GM12878 (cell line): Measurements from ENCODE around the gene LIN28B. TPM values are rescaled to one million over a fixed set of nuclear protein-coding genes. Genes with fewer than 3 reads are reported as not detected.

ENCODE experiments used
- ATAC-seq: fragments of 200-7000 bp; cut with Tn5 transposase; 3 replicates; pipeline ENCODE4 v1.9.1; 2020; ENCODE audit warnings: mild to moderate bottlenecking, moderate library complexity
- BruUV-seq: library from RNA; stranded (reverse); fragments of 400-500 nt; replicated peaks from 2 replicates; lab custom pipeline; 2021; lab: Mats Ljungman, UMichigan
- CTCF ChIA-PET: fragments of 300-600 bp; sonication (Branson Sonifier 250); formaldehyde crosslinking; extraction: SDS; loops from one replicate; lab custom pipeline; 2021; ENCODE audit warnings: inconsistent platforms; lab: Yijun Ruan, JAX
- POLR2A ChIA-PET: fragments of 350-600 bp; formaldehyde crosslinking; extraction: SDS; loops from one replicate; lab custom pipeline; 2021; ENCODE audit warnings: inconsistent platforms; lab: Charles Lee
- RAD21 ChIA-PET: fragments of 300-600 bp; sonication (Branson Sonifier 250); formaldehyde crosslinking; loops from one replicate; lab custom pipeline; 2023; ENCODE audit warnings: antibody characterized with exemption; ENCODE audit not compliant: unreplicated experiment; lab: Charles Lee
- SMC1A ChIA-PET: fragments of 300-600 bp; sonication (Branson Sonifier 250); formaldehyde crosslinking; loops from one replicate; lab custom pipeline; 2023; ENCODE audit not compliant: unreplicated experiment, uncharacterized antibody; lab: Charles Lee
- DNase-seq: peaks from one replicate; pipeline ENCODE4 v3.0.0-alpha.2; 2011; ENCODE audit warnings: low read depth, low spot score
- FAIRE-seq: peaks from 3 replicates; lab custom pipeline; 2011; peaks lifted over from hg19 to GRCh38; lab: Jason Lieb, UNC
- H2AFZ ChIP-seq: 2 replicates; pipeline ENCODE4 v1.6.0; 2011; ENCODE audit warnings: low read depth, low read length, control low read depth; ENCODE audit not compliant: control insufficient read depth
- H3K27ac ChIP-seq: 2 replicates; pipeline ENCODE4 v1.5.1; 2011; ENCODE audit warnings: control low read depth; ENCODE audit not compliant: control insufficient read depth, insufficient read depth
- H3K27me3 ChIP-seq, 2 experiments: replicated peaks in 1 of 2; 2 replicates each; pipeline versions ENCODE4 v1.6.0 to v1.6.1; 2011; ENCODE audit warnings: low read length in 1 of 2; ENCODE audit not compliant: control insufficient read depth in 2 of 2, insufficient read depth in 2 of 2
- H3K36me3 ChIP-seq, 2 experiments: 2 replicates each; pipeline ENCODE4 v1.5.1; 2011; ENCODE audit warnings: low read length in 1 of 2; ENCODE audit not compliant: control insufficient read depth in 2 of 2, insufficient read depth in 2 of 2
- H3K4me1 ChIP-seq: 2 replicates; pipeline ENCODE4 v1.6.1; 2011; ENCODE audit warnings: mild to moderate bottlenecking, low read length, moderate library complexity, mixed read lengths; ENCODE audit not compliant: control insufficient read depth, insufficient read depth
- H3K4me2 ChIP-seq: 2 replicates; pipeline ENCODE4 v1.6.0; 2011; ENCODE audit warnings: control low read depth; ENCODE audit not compliant: control insufficient read depth, insufficient read depth
- H3K4me3 ChIP-seq: fragments of 200-600 bp; sonication (generic); 2 replicates; pipeline ENCODE4 v1.5.1; 2016
- H3K79me2 ChIP-seq: 2 replicates; pipeline ENCODE4 v1.6.0; 2011; ENCODE audit warnings: low read length; ENCODE audit not compliant: control insufficient read depth, insufficient read depth
- H3K9ac ChIP-seq: 2 replicates; pipeline ENCODE4 v1.8.0; 2011; ENCODE audit warnings: low read length, control low read depth, mixed read lengths; ENCODE audit not compliant: control insufficient read depth, insufficient read depth
- H3K9me3 ChIP-seq: replicated peaks from 3 replicates; pipeline ENCODE4 v1.5.1; 2011; ENCODE audit warnings: mild to moderate bottlenecking, low read length; ENCODE audit not compliant: control insufficient read depth, insufficient read depth
- H4K20me1 ChIP-seq: 2 replicates; pipeline ENCODE4 v1.6.0; 2011; ENCODE audit not compliant: control insufficient read depth, insufficient read depth
- BCL11A ChIP-seq: IDR thresholded peaks from 2 replicates; pipeline ENCODE4 v1.6.1; 2011; ENCODE audit warnings: low read depth, low read length
- CBFB ChIP-seq: IDR thresholded peaks from 2 replicates; pipeline ENCODE4 v1.6.1; 2016; ENCODE audit warnings: antibody characterized with exemption, low read depth
- CBX3 ChIP-seq: fragments of 200-600 bp; sonication (generic); IDR thresholded peaks from 2 replicates; pipeline ENCODE4 v1.6.1; 2016; ENCODE audit warnings: low read depth, borderline replicate concordance
- IKZF1 ChIP-seq: fragments of 450-650 bp; conservative IDR thresholded peaks from 2 replicates; pipeline ENCODE4 v1.6.1; 2017; ENCODE audit warnings: antibody characterized with exemption, mild to moderate bottlenecking
- JUNB ChIP-seq: IDR thresholded peaks from 2 replicates; pipeline ENCODE4 v1.6.1; 2016; ENCODE audit warnings: antibody characterized with exemption, mild to moderate bottlenecking
- NFYA ChIP-seq: IDR thresholded peaks from 2 replicates; pipeline ENCODE4 v1.6.1; 2011; ENCODE audit warnings: low read depth, mild to moderate bottlenecking, low read length, improper control_type of control experiment, borderline replicate concordance
- PML ChIP-seq: IDR thresholded peaks from 2 replicates; pipeline ENCODE4 v1.6.1; 2012; ENCODE audit warnings: low read length, inconsistent platforms
- RCOR1 ChIP-seq: conservative IDR thresholded peaks from 2 replicates; pipeline ENCODE4 v1.6.1; 2012; ENCODE audit warnings: low read depth, low read length, improper control_type of control experiment
- RFX5 ChIP-seq: IDR thresholded peaks from 2 replicates; pipeline ENCODE4 v1.6.1; 2011; ENCODE audit warnings: low read depth, low read length, improper control_type of control experiment
- SREBF2 ChIP-seq: IDR thresholded peaks from 2 replicates; pipeline ENCODE4 v1.6.1; 2012; ENCODE audit warnings: mild to moderate bottlenecking, low read length
- TBL1XR1 ChIP-seq: IDR thresholded peaks from 2 replicates; pipeline ENCODE4 v1.6.1; 2012; ENCODE audit warnings: low read depth, low read length, improper control_type of control experiment
- TCF7 ChIP-seq: IDR thresholded peaks from 2 replicates; pipeline ENCODE4 v1.6.1; 2014; ENCODE audit warnings: antibody characterized with exemption, borderline replicate concordance
- USF1 ChIP-seq: IDR thresholded peaks from 2 replicates; pipeline ENCODE4 v1.6.1; 2011; ENCODE audit warnings: borderline replicate concordance, low read depth, mild to moderate bottlenecking, moderate library complexity, mixed read lengths, low read length; ENCODE audit not compliant: insufficient read depth; ENCODE audit errors: extremely low read length
- ZNF207 ChIP-seq: fragments of 450-650 bp; IDR thresholded peaks from 2 replicates; pipeline ENCODE4 v1.6.1; 2014; ENCODE audit warnings: antibody characterized with exemption, mild to moderate bottlenecking, borderline replicate concordance
- WGBS: methylation state at CpG from one replicate; pipeline ENCODE4 v1.1.6; 2016; ENCODE audit warnings: low lambda C conversion rate; ENCODE audit not compliant: insufficient replicate concordance, insufficient coverage; ENCODE audit errors: missing lambda C conversion rate; 5-methylcytosine and 5-hydroxymethylcytosine counted together
- in situ Hi-C: fragments of 300-500 bp; cut with MboI; formaldehyde crosslinking; loops from 9 replicates; pipeline ENCODE4 v1.14.3; 2018; ENCODE audit warnings: mixed read lengths
- intact Hi-C: fragments of 100-400 bp; cut with micrococcal nuclease; formaldehyde crosslinking; loops from one replicate; pipeline ENCODE4 v1.14.2; 2022; ENCODE audit not compliant: unreplicated experiment
- polyA plus RNA-seq, 11 experiments: library from polyadenylated mRNA; depleted of rRNA in 4 of 11; unstranded in 6 of 11; stranded (reverse) in 5 of 11; fragments of >200 nt; fragmentation: Nextera tagmentation in 4 of 11; fragmentation: Illumina TruSeq in 1 of 11; extraction: Ambion mirVana in 4 of 11; extraction: Trizol in 1 of 11; gene quantifications; 1 replicate in 1 of 11; 2 replicates in 10 of 11; pipeline versions ENCODE4 v1.2.1 to v1.2.3, GENCODE V29; 2011 to 2016; ENCODE audit warnings: inconsistent platforms in 2 of 11, missing spikeins in 2 of 11, low read depth in 1 of 11
- total RNA-seq, 4 experiments: library from RNA; depleted of rRNA in 3 of 4; stranded (reverse); fragments of >200 nt in 3 of 4; fragmentation: Illumina TruSeq in 1 of 4; extraction: Trizol in 1 of 4; gene quantifications; 2 replicates each; pipeline versions ENCODE4 v1.2.1 to v1.2.3, GENCODE V29; 2013 to 2021

LIN28B gene
- total and polyA plus RNA-seq, 10 of the 15 experiments (the other 5 are each of a cell fraction or from before 2014, with no cell fraction given), result 0.01 to 2.4 (median 0.09) TPM; not detected in 6

- SMC1A ChIA-PET, result interaction anchor here (1.1 kb wide), 1 partner anchor 13 kb away, joined by 6 read pairs; no protein-coding TSS in a partner anchor
- no peak for TF ChIP-seq ZNF207
- TF ChIP-seq RFX5, result no peak
- no peak for TF ChIP-seq JUNB
- TF ChIP-seq CBX3, result no peak
- no peak for TF ChIP-seq PML
- no peak for TF ChIP-seq RCOR1
- TF ChIP-seq SREBF2, result no peak
- no peak for TF ChIP-seq TBL1XR1
- no peak for TF ChIP-seq NFYA
- TF ChIP-seq CBFB, result no peak
- no peak for TF ChIP-seq BCL11A
- no peak for TF ChIP-seq TCF7
- no peak for TF ChIP-seq USF1
- no peak for TF ChIP-seq IKZF1
- Histone ChIP-seq H3K27ac (no peak overlapping the region), H3K4me2 (no peak overlapping the region), H3K79me2 (no peaks in the 10 kb centered on the region), H3K9me3 (no peaks in the 10 kb centered on the region; the same call in 2 of the 3 replicates), H3K27me3 (peaks cover 1 to 13% of the 10 kb centered on the region in 2 experiments; a peak in 3 of 4 replicates), H4K20me1 (no peaks in the 10 kb centered on the region), H3K4me1 (no peaks in the 10 kb centered on the region), H2AFZ (no peak overlapping the region), H3K36me3 (no peaks in the 10 kb centered on the region), H3K9ac (no peak overlapping the region), H3K4me3 (no peak overlapping the region)
- CTCF ChIA-PET, result interaction anchor here (0.6 to 1.4 kb wide), 3 partner anchors 10 to 422 kb away, joined by 3 to 4 read pairs (median 3); no protein-coding TSS in a partner anchor
- intact Hi-C loops, result no loop called here
- BruUV-seq, result no TSS peak
- RAD21 ChIA-PET, result no interaction called here
- in situ Hi-C loops, result no loop called here
- ATAC-seq, result no peak
- DNase-seq, result no peak
- 0% methylated on average over 5 of the region's 5 CpGs for WGBS
- FAIRE-seq, result no peak
- POLR2A ChIA-PET, result no interaction called here
Measured at GRCh38 chr6:104955491-104955890, 1.4 kb upstream of the LIN28B start.
